ENCODE measurements around the gene CDC25C.

Gene CDC25C

DNA sequence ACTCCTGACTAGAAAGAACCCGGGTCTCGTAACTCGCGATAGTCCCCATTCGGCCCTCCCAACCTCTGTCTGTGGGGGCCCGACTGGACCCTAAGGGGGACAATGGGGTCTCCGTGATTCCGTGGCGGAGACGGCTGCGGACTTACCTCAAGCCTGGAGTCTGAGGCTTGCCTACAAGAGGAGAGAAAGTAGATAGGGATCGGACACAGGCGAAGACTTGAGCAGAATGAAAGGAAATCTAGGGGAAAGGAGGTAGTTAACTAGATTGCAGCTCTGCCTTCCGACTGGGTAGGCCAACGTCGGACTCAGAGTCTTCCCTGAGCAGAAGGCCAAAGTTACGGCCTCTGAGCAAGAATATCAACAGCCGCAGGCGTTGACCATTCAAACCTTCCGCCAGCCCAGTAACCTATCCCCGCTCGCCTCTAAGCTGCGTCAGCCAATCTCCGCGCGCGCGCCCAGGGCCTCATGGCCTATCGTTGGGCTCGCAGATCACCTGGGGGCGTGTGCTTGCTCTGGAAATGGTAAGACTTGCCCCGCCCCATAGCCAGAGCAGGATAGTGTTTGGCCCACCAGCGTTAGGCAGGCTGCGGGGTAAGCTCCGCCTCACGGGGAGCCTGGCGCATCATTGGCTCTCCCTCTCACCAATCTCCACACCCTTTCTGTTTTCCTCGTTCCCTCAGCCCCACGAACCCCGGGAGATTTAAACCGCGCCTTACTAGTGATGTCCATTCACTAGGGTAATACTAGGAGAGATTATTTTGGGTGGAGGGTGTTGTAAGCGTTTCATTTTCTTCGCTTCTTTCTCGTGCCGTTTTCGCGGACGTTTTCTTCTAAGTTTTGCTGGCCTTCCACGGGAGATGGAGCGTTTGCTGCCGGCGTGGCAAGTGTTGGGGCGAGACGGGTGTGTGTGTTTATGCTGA, at the start of gene CDC25C:
CDC25C (minus strand) TSS at position 356 of the 920 bp plus-strand sequence. CDS start 624 bp downstream, outside the sequence.
- DNase-seq (ENCODE audit: low read depth), result peak; percentile 89

- DNase-seq (ENCODE audit: low read depth), result no peak
These were observed 41.0 kb upstream of the CDC25C start for GRCh38 chr5:138372653-138373052.

DNA sequence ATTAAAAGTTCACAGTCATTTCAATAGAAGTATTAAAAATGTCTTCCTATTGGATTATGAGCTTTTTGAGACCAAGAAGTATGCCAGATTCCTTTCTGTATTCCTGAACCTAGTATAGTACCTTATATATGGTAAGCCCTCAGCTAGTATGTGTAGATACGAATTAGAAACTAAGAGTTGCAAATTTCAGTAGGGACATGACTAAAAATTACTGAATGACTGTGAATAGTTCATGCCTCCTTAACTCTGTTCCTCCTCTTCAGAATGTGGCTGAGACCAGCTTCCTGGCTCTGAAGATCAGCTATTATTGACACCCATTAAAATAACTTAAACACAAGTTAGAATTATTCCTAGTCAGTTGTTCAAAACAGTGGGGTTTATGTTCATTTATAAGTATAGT, 40.6 kb upstream of the CDC25C start:
- no peak for DNase-seq (ENCODE audit: low read depth)

DNA sequence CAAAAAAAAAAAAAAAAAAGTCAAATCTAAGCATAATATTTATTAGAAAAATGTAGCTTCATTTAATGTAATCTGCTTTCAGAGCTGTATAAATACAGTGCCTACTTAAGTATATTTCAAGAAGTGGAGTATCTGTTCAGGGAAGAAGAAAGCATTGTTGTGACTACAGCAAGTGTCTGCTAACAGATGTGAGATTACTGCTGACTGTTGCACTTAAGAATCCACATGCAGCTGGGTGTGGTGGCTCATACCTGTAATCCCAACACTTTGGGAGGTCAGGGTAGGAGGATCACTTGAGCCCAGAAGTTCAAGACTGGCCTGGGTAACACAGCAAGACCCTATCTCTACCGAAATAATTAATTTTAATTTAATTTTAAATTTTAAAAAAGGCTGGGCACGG, 39.9 kb upstream of the CDC25C start:
- no peak for DNase-seq (ENCODE audit: low read depth)

DNA sequence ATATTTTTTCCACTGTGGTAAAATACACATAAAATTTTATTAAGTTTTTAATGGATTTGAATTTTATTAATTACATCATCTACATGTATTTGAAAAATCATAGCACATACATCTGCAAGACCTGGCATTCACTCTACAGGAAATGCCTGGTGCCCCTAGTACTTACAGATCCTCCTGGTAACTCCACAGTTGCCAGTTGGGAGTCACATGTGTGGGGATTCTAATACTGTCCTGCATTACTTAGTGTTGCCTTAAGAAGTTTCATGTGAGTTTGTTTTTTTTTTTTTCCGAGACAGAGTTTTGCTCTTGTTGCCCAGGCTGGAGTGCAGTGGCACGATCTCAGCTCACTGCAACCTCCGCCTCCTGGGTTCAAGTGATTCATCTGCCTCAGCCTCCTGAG, 38.9 kb upstream of the CDC25C start:
- no peak for DNase-seq (ENCODE audit: low read depth)

DNA sequence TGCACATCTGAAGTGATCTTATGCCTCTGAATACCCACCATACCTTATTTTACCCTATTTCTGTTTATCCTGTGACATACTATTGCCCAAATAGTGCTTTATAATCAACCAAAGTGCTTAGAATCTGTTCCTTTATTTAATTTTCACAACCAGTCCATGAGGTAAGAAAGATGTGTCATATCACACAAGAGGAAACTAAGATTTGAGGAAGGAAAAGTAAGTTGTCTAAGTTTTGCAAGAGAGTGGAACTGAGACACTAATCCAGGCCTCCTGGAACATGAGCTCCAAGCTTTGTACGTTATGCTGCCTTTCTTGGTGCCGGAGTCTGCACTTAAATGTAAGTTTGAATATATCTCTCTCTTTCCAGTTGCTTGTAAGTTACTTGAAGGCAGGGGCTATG, 38.1 kb upstream of the CDC25C start:
- DNase-seq (ENCODE audit: low read depth), result no peak

DNA sequence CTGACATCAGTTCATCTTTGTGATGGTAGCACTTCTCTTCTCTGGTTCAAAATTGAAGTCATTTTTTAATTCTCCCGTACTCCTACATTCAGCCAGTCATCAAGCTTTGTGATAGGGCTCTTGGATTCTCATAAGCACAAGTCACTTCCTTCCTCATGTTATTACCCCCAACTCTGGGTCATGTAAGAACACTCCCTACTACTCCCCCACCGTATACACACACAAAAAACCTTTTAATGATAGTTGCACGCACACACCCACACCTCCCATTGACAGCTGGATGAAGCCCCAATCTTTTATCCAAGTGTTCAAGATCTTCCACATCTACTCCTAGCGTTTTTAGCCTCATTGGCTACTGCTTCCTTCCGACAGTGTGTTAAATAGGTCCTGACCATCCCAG, 37.7 kb upstream of the CDC25C start:
- no peak for DNase-seq (ENCODE audit: low read depth)

DNA sequence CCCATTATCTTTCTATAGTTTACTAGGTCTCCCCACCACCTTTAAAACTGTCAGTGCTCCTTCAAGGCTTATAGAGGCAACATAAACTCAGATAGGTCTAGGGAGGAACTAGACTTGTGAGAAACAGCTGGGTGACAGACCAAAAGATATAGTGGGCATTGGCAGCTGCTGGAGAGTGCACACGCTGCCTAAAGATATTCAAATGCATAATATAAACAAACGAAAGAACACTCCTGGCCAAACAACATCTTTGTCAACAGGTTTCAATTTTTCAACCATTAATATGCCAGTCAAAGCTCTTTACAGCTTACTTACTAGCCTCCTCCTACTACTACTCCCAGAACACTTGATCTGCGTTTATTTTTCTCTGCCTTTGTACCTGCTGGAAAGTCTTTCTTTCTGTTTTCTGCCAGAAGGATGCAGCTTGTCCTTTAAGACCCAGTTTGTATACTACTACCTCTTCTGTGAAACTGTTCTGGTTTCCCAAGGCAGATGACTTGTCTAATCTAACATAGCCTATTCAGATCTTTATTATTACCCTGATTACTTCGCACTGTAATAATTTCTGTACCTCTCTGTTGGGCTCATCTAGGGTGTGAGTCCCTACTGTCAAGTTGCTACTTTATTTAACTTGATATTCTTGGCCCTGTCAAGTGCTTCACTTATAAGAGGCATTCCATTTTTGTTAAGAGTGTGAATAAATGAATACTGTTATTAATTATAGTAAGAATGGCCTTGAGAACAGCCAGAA, 35.2 kb upstream of the CDC25C start:
- no peak for DNase-seq (ENCODE audit: low read depth)

GRCh38 chr5:138364576-138364975, 33.0 kb upstream of the CDC25C start:
- no peak for DNase-seq (ENCODE audit: low read depth)

DNA sequence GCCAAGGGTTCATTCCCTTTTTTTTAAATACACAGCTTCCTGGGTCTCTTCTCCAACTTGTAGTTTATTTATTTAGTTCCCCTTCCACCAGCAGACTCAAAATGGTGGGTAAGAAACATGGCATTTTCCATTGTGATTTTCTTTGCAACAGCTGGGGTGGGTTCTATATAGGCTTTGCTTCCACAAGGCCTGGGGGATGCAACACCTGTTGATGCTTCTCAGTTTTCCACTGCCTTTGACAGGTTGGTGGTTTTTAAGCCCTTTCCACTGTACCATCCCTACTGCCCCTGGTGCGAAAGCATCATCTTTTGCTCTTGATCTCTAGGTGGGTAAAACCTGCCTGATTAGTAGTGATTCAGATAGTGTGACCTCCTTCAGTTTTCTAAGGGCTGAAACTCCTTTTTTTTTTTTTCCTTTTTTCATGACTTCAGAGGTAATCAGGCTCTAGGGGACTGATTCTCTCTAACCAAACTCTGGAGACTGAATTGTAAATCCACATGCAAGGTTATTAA, 29.4 kb upstream of the CDC25C start:
- DNase-seq (ENCODE audit: low read depth), result no peak

DNA sequence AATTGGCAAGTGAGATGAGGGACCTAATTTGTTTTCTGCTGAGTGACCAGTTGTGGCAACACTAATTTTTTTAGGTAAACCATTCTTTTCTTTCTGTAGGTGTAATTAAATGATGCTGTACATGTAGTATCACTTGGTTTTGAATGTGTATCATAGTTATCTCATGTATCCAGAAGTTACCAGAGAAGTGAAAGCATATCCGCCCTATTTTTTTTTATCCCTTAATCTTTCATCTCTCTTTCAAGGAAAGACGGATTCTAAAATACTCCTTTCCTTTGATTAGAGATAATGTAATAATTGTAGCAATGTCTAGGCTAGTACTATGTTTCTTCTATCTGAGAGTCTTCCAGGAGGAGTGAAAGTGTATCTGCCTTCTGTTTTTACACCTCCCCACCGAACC, 28.0 kb upstream of the CDC25C start:
- DNase-seq (ENCODE audit: low read depth), result no peak

- no peak for DNase-seq (ENCODE audit: low read depth)
These were observed 23.3 kb upstream of the CDC25C start for GRCh38 chr5:138354926-138355378.

- DNase-seq (ENCODE audit: low read depth), result no peak
These were observed 22.8 kb upstream of the CDC25C start for GRCh38 chr5:138354387-138354786.

GRCh38 chr5:138353560-138354080, 22.0 kb upstream of the CDC25C start:
- DNase-seq (ENCODE audit: low read depth), result peak; percentile 25

DNA sequence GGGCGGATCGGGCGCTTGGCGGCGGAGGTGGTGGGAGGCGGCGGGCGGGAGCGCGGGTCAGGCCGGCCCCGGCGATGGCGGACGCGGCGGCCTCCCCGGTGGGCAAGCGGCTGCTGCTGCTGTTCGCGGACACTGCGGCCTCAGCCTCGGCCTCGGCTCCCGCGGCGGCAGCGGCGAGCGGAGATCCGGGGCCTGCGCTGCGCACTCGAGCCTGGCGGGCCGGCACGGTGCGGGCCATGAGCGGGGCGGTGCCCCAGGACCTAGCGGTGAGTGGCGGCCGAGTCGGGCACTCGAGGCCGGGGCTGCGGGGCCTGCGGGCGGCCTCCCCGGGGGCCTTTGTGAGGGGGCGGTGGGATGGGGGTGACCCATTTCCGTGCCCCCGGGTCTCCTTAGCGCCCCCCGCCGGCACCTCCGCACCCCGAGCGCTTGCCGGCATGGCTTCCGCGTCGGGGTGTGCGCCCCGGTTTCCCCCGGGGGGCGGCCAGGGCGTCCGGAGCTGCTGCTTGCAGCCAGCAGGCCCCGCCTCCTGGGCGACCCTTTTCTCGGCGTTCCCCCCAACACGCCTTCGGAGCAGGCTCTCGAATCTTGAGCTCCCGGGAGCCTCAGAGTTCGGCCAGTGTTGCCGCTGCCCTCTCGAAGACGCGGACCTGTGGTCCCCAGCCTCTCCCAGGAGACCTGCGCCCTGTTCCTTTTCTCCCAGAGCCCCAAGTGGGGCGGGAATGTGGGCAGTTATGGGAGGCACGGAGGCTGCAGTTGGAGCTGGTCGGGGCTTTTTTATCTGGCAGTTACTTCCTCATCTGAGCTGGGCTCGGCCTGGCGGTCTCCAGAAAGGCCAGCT, 21.3 kb upstream of the CDC25C start:
- peak; percentile 57 for DNase-seq (ENCODE audit: low read depth)

DNA sequence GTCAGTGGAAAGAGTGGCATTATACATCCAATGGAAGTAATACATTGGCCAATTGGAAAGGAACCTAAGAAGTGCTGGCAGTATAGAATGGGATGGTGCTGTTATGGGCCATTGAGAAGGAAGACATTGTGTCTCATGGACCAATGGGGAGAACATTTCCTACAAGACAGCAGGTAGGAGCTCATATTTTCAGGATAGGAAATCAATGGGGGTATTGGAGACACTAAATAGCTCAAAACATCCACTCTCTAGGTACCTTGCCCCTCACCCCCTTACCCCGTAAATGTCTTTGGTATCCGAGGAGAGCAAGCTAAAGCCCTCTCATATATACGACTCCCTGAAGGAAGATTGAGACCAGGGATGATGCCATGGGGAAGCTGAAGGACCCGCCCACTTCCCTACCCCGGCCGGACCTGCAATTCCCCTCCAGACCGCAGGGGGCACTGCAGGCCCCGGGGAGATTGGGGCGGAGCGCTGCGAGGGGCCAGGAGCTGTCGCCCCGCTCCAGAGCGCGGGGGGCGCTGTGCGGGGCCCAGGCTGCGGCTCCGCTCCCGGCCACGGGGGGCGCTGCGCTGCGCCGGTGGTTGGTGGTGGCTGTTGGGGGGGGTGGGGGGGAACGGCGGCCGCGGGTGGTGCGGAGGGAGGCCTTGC, 20.6 kb upstream of the CDC25C start, which contains the start of gene KDM3B:
KDM3B (plus strand) TSS at position 615 of the 651 bp plus-strand sequence. CDS start 111 bp downstream, outside the sequence.
- peak; percentile 87 for DNase-seq (ENCODE audit: low read depth)

DNA sequence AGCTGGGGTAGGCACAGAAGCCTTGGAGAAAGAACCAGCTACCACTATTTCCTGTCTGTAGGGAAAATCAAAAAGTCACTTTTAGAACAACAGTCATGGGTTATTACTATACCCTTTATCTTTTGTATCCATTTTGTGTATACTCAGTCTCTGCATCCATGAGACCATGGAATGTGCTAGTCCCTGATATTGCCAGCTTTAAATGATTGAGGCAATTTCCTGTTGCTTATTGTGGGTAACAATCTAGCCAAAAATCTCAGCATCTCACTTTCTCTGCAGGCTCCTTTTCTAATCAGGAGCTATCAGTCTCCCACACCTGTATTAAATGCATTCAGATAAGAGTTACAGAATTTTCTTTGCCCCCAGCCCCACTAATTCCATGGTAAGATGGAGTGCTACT, 19.9 kb upstream of the CDC25C start:
- no peak for DNase-seq (ENCODE audit: low read depth)

DNA sequence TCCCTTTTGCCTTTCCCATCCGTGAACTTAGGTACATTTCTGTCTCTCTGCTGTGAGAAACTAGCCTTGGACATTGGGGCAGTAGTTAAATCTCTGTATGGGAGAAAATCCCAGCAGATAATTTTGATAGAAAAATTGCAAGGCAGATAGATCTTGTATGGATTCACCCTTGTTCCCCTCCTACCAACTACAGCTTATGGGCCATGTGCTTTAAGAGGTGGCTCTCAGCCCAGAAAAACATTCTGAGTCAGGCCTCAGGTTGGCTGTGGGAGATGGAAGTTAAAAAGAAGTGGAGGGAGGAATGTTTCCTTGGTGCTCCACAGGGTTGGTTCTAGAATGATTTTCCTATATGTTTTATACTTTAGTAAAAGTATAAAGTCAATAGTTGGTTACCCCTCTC, 19.5 kb upstream of the CDC25C start:
- DNase-seq (ENCODE audit: low read depth), result no peak

GRCh38 chr5:138350563-138350890, 18.9 kb upstream of the CDC25C start:
- DNase-seq (ENCODE audit: low read depth), result no peak

DNA sequence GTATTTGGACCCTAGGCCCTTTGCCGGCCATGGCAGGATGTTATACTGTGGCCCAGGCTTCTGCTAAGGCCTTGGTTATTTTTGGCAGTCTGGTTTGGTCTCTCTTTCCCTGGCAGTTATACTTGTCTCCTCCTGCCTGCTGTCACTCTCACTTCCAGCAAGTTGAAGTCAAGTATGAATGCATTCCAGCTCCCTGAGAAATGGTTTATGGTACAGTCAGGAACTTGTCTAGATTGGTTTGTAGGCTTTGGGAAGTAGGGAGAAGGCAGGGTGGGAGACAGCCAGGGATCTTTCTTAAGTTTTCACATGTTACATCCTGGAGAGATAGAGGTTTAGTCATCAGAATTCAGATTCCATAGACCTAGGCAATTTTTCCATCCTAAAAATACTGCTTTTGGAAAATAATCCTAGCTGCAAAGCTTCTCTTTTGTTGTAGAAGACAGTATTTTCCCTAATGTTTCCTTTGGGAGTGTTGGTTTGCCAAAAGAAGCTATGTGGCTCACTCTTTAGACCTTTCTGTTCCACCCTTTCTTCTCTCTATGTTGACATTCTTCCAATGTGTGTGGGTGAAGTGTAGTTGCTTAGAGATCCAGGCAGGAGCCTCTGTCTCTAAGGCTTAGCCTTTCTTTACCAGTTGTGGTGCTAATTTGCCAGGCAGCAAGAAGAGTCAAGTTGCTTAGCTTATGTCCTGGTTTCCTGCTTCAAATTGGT, 18.4 kb upstream of the CDC25C start:
- no peak for DNase-seq (ENCODE audit: low read depth)

GRCh38 chr5:138346889-138347288, 15.3 kb upstream of the CDC25C start:
- no peak for DNase-seq (ENCODE audit: low read depth)

Data from stimulated activated CD8-positive, alpha-beta memory T cell treated with anti-CD3 and anti-CD28 coated beads, Interleukin-12 subunit alpha, Interleukin-12 subunit beta, amount 100 ng/mL, for 4 hours (primary cell).